ENCODE results near the gene IFNA10.
"Not testable (repeated sequence)": the region's sequence is repeated elsewhere in the genome, so short reads cannot be mapped to it uniquely, and the experiment has no call there.

DNA sequence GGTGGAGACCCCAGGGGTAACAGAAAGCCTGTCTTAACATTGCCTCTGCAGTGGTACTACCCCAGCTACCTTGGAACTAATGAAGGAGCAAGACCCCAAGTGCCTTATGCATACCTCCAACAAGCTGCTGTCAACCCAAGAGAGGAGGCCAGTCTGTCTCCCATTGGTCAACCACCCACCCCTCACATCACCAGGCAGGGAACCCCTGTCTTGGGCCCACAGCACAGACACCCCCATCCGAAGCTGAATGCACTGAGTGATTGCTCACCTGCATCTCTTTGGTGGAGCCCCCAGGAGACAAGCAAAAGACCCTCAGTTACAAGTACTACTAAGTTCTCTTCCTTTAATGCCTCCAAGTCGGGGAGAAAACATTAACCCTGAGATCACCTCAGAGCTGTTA, 5.2 kb upstream of the IFNA10 start:
- not testable (repeated sequence) for TF ChIP-seq POLR2AphosphoS5 (IDR thresholded peaks at IDR 0.05; ENCODE audit: low read depth, low read length); PHF20 (CRISPR knock-in tag; IDR thresholded peaks at IDR 0.05); EZH2 (conservative IDR thresholded peaks at IDR 0.05; ENCODE audit: low read depth, low read length); ZNF644 (CRISPR knock-in tag; IDR thresholded peaks at IDR 0.05; ENCODE audit: low read depth); POLR2A (IDR thresholded peaks at IDR 0.05; ENCODE audit: insufficient read depth in 1 of 2, low read depth in 2 of 2, low read length in 2 of 2)
- TF ChIP-seq, protein P1, sequence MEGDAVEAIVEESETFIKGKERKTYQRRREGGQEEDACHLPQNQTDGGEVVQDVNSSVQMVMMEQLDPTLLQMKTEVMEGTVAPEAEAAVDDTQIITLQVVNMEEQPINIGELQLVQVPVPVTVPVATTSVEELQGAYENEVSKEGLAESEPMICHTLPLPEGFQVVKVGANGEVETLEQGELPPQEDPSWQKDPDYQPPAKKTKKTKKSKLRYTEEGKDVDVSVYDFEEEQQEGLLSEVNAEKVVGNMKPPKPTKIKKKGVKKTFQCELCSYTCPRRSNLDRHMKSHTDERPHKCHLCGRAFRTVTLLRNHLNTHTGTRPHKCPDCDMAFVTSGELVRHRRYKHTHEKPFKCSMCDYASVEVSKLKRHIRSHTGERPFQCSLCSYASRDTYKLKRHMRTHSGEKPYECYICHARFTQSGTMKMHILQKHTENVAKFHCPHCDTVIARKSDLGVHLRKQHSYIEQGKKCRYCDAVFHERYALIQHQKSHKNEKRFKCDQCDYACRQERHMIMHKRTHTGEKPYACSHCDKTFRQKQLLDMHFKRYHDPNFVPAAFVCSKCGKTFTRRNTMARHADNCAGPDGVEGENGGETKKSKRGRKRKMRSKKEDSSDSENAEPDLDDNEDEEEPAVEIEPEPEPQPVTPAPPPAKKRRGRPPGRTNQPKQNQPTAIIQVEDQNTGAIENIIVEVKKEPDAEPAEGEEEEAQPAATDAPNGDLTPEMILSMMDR (CRISPR knock-in tag; IDR thresholded peaks at IDR 0.05) = not testable (repeated sequence)
- TF ChIP-seq, protein P2, sequence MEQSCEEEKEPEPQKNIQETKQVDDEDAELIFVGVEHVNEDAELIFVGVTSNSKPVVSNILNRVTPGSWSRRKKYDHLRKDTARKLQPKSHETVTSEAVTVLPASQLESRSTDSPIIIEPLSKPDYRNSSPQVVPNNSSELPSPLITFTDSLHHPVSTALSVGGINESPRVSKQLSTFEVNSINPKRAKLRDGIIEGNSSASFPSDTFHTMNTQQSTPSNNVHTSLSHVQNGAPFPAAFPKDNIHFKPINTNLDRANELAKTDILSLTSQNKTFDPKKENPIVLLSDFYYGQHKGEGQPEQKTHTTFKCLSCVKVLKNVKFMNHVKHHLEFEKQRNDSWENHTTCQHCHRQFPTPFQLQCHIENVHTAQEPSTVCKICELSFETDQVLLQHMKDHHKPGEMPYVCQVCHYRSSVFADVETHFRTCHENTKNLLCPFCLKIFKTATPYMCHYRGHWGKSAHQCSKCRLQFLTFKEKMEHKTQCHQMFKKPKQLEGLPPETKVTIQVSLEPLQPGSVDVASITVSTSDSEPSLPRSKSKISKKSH (CRISPR knock-in tag; IDR thresholded peaks at IDR 0.05; ENCODE audit: borderline replicate concordance) = not testable (repeated sequence)

All from HepG2 (cell line).